GM12878 (cell line): ENCODE data around the gene IRGC. TPM values are rescaled to one million over a fixed set of nuclear protein-coding genes. Genes with fewer than 3 reads are reported as not detected.

ENCODE experiments used
- ATAC-seq: fragments of 200-7000 bp; cut with Tn5 transposase; 3 replicates; pipeline ENCODE4 v1.9.1; 2020; ENCODE audit warnings: mild to moderate bottlenecking, moderate library complexity
- BruUV-seq: library from RNA; stranded (reverse); fragments of 400-500 nt; replicated peaks from 2 replicates; lab custom pipeline; 2021; lab: Mats Ljungman, UMichigan
- CTCF ChIA-PET: fragments of 300-600 bp; sonication (Branson Sonifier 250); formaldehyde crosslinking; extraction: SDS; loops from one replicate; lab custom pipeline; 2021; ENCODE audit warnings: inconsistent platforms; lab: Yijun Ruan, JAX
- POLR2A ChIA-PET: fragments of 350-600 bp; formaldehyde crosslinking; extraction: SDS; loops from one replicate; lab custom pipeline; 2021; ENCODE audit warnings: inconsistent platforms; lab: Charles Lee
- RAD21 ChIA-PET: fragments of 300-600 bp; sonication (Branson Sonifier 250); formaldehyde crosslinking; loops from one replicate; lab custom pipeline; 2023; ENCODE audit warnings: antibody characterized with exemption; ENCODE audit not compliant: unreplicated experiment; lab: Charles Lee
- SMC1A ChIA-PET: fragments of 300-600 bp; sonication (Branson Sonifier 250); formaldehyde crosslinking; loops from one replicate; lab custom pipeline; 2023; ENCODE audit not compliant: unreplicated experiment, uncharacterized antibody; lab: Charles Lee
- DNase-seq: peaks from one replicate; pipeline ENCODE4 v3.0.0-alpha.2; 2011; ENCODE audit warnings: low read depth, low spot score
- FAIRE-seq: peaks from 3 replicates; lab custom pipeline; 2011; peaks lifted over from hg19 to GRCh38; lab: Jason Lieb, UNC
- H2AFZ ChIP-seq: 2 replicates; pipeline ENCODE4 v1.6.0; 2011; ENCODE audit warnings: low read depth, low read length, control low read depth; ENCODE audit not compliant: control insufficient read depth
- H3K27ac ChIP-seq: 2 replicates; pipeline ENCODE4 v1.5.1; 2011; ENCODE audit warnings: control low read depth; ENCODE audit not compliant: control insufficient read depth, insufficient read depth
- H3K27me3 ChIP-seq, 2 experiments: replicated peaks in 1 of 2; 2 replicates each; pipeline versions ENCODE4 v1.6.0 to v1.6.1; 2011; ENCODE audit warnings: low read length in 1 of 2; ENCODE audit not compliant: control insufficient read depth in 2 of 2, insufficient read depth in 2 of 2
- H3K36me3 ChIP-seq, 2 experiments: 2 replicates each; pipeline ENCODE4 v1.5.1; 2011; ENCODE audit warnings: low read length in 1 of 2; ENCODE audit not compliant: control insufficient read depth in 2 of 2, insufficient read depth in 2 of 2
- H3K4me1 ChIP-seq: 2 replicates; pipeline ENCODE4 v1.6.1; 2011; ENCODE audit warnings: mild to moderate bottlenecking, low read length, moderate library complexity, mixed read lengths; ENCODE audit not compliant: control insufficient read depth, insufficient read depth
- H3K4me2 ChIP-seq: 2 replicates; pipeline ENCODE4 v1.6.0; 2011; ENCODE audit warnings: control low read depth; ENCODE audit not compliant: control insufficient read depth, insufficient read depth
- H3K4me3 ChIP-seq: fragments of 200-600 bp; sonication (generic); 2 replicates; pipeline ENCODE4 v1.5.1; 2016
- H3K79me2 ChIP-seq: 2 replicates; pipeline ENCODE4 v1.6.0; 2011; ENCODE audit warnings: low read length; ENCODE audit not compliant: control insufficient read depth, insufficient read depth
- H3K9ac ChIP-seq: 2 replicates; pipeline ENCODE4 v1.8.0; 2011; ENCODE audit warnings: low read length, control low read depth, mixed read lengths; ENCODE audit not compliant: control insufficient read depth, insufficient read depth
- H3K9me3 ChIP-seq: replicated peaks from 3 replicates; pipeline ENCODE4 v1.5.1; 2011; ENCODE audit warnings: mild to moderate bottlenecking, low read length; ENCODE audit not compliant: control insufficient read depth, insufficient read depth
- H4K20me1 ChIP-seq: 2 replicates; pipeline ENCODE4 v1.6.0; 2011; ENCODE audit not compliant: control insufficient read depth, insufficient read depth
- CBFB ChIP-seq: IDR thresholded peaks from 2 replicates; pipeline ENCODE4 v1.6.1; 2016; ENCODE audit warnings: antibody characterized with exemption, low read depth
- CTCF ChIP-seq, 3 experiments: IDR thresholded peaks in 2 of 3; conservative IDR thresholded peaks in 1 of 3; 2 replicates each; pipeline ENCODE4 v1.5.1; 2011; ENCODE audit warnings: low read depth in 3 of 3, low read length in 3 of 3, mild to moderate bottlenecking in 3 of 3, control low read depth in 2 of 3, moderate library complexity in 2 of 3, inconsistent platforms in 1 of 3, mixed read lengths in 1 of 3; ENCODE audit not compliant: control insufficient read depth in 2 of 3, insufficient read depth in 1 of 3; ENCODE audit errors: extremely low read depth in 1 of 3
- ETV6 ChIP-seq, 2 experiments: fragments of 450-650 bp in 1 of 2; IDR thresholded peaks in 1 of 2; conservative IDR thresholded peaks in 1 of 2; 2 replicates each; pipeline ENCODE4 v1.6.1; 2014; ENCODE audit warnings: antibody characterized with exemption in 1 of 2, borderline replicate concordance in 1 of 2, low read depth in 1 of 2, mild to moderate bottlenecking in 1 of 2, moderate library complexity in 1 of 2
- HDAC2 ChIP-seq: fragments of 200-600 bp; sonication (generic); IDR thresholded peaks from 2 replicates; pipeline ENCODE4 v1.6.1; 2017
- IRF3 ChIP-seq: fragments of 450-650 bp; IDR thresholded peaks from 2 replicates; pipeline ENCODE4 v1.6.1; 2014; ENCODE audit warnings: mild to moderate bottlenecking
- JUNB ChIP-seq: IDR thresholded peaks from 2 replicates; pipeline ENCODE4 v1.6.1; 2016; ENCODE audit warnings: antibody characterized with exemption, mild to moderate bottlenecking
- KAT2A ChIP-seq: conservative IDR thresholded peaks from 2 replicates; pipeline ENCODE4 v1.6.1; 2011; ENCODE audit warnings: low read depth, low read length; ENCODE audit not compliant: control insufficient read depth
- NBN ChIP-seq: fragments of 450-650 bp; IDR thresholded peaks from 2 replicates; pipeline ENCODE4 v1.6.1; 2016
- POLR2AphosphoS2 ChIP-seq: IDR thresholded peaks from 2 replicates; pipeline ENCODE4 v1.6.1; 2011; ENCODE audit warnings: low read depth, mild to moderate bottlenecking, low read length, improper control_type of control experiment, moderate library complexity
- RAD21 ChIP-seq: IDR thresholded peaks from 2 replicates; pipeline ENCODE4 v1.6.1; 2011; ENCODE audit warnings: mild to moderate bottlenecking, low read depth, low read length, moderate library complexity; ENCODE audit not compliant: insufficient read depth
- RB1 ChIP-seq: fragments of 450-650 bp; formaldehyde crosslinking; IDR thresholded peaks from 2 replicates; pipeline ENCODE4 v1.6.1; 2017; ENCODE audit warnings: mild to moderate bottlenecking, borderline replicate concordance
- REST ChIP-seq: IDR thresholded peaks from 2 replicates; pipeline ENCODE4 v1.6.1; 2012; ENCODE audit warnings: mild to moderate bottlenecking, low read depth, low read length
- RUNX3 ChIP-seq: IDR thresholded peaks from 2 replicates; pipeline ENCODE4 v1.6.1; 2012; ENCODE audit warnings: low read length, inconsistent platforms
- SMAD5 ChIP-seq: IDR thresholded peaks from 2 replicates; pipeline ENCODE4 v1.6.1; 2016; ENCODE audit warnings: antibody characterized with exemption, low read depth
- SUPT20H ChIP-seq: IDR thresholded peaks from 2 replicates; pipeline ENCODE4 v1.6.1; 2011; ENCODE audit warnings: low read depth, mild to moderate bottlenecking, low read length, moderate library complexity, borderline replicate concordance; ENCODE audit not compliant: control insufficient read depth
- WRNIP1 ChIP-seq: IDR thresholded peaks from 2 replicates; pipeline ENCODE4 v1.6.1; 2011; ENCODE audit warnings: low read depth, low read length, improper control_type of control experiment, borderline replicate concordance
- ZBED1 ChIP-seq: IDR thresholded peaks from 2 replicates; pipeline ENCODE4 v1.6.1; 2016; ENCODE audit warnings: borderline replicate concordance
- ZSCAN29 ChIP-seq: fragments of 450-650 bp; IDR thresholded peaks from 2 replicates; pipeline ENCODE4 v1.6.1; 2017; ENCODE audit warnings: mild to moderate bottlenecking, moderate library complexity
- WGBS: methylation state at CpG from one replicate; pipeline ENCODE4 v1.1.6; 2016; ENCODE audit warnings: low lambda C conversion rate; ENCODE audit not compliant: insufficient replicate concordance, insufficient coverage; ENCODE audit errors: missing lambda C conversion rate; 5-methylcytosine and 5-hydroxymethylcytosine counted together
- in situ Hi-C: fragments of 300-500 bp; cut with MboI; formaldehyde crosslinking; loops from 9 replicates; pipeline ENCODE4 v1.14.3; 2018; ENCODE audit warnings: mixed read lengths
- intact Hi-C: fragments of 100-400 bp; cut with micrococcal nuclease; formaldehyde crosslinking; loops from one replicate; pipeline ENCODE4 v1.14.2; 2022; ENCODE audit not compliant: unreplicated experiment
- polyA plus RNA-seq, 11 experiments: library from polyadenylated mRNA; depleted of rRNA in 4 of 11; unstranded in 6 of 11; stranded (reverse) in 5 of 11; fragments of >200 nt; fragmentation: Nextera tagmentation in 4 of 11; fragmentation: Illumina TruSeq in 1 of 11; extraction: Ambion mirVana in 4 of 11; extraction: Trizol in 1 of 11; gene quantifications; 1 replicate in 1 of 11; 2 replicates in 10 of 11; pipeline versions ENCODE4 v1.2.1 to v1.2.3, GENCODE V29; 2011 to 2016; ENCODE audit warnings: inconsistent platforms in 2 of 11, missing spikeins in 2 of 11, low read depth in 1 of 11
- total RNA-seq, 4 experiments: library from RNA; depleted of rRNA in 3 of 4; stranded (reverse); fragments of >200 nt in 3 of 4; fragmentation: Illumina TruSeq in 1 of 4; extraction: Trizol in 1 of 4; gene quantifications; 2 replicates each; pipeline versions ENCODE4 v1.2.1 to v1.2.3, GENCODE V29; 2013 to 2021

Gene IRGC
- total and polyA plus RNA-seq, 10 of the 15 experiments (the other 5 are each of a cell fraction or from before 2014, with no cell fraction given) = 0.04 TPM; not detected in 9

- no peak for TF ChIP-seq IRF3
Measured at GRCh38 chr19:43707158-43707712, 8.6 kb upstream of the IRGC start (continued).

GRCh38 chr19:43708716-43709115 lies 7.2 kb upstream of the IRGC start:
- BruUV-seq = no TSS peak
- Histone ChIP-seq H3K27me3 (no peaks in the 10 kb centered on the region), H3K9me3 (peaks cover 5% of the 10 kb centered on the region; the same call in 1 of the 3 replicates), H3K4me2 (no peak overlapping the region), H4K20me1 (no peaks in the 10 kb centered on the region), H3K79me2 (no peaks in the 10 kb centered on the region), H3K4me1 (no peaks in the 10 kb centered on the region), H3K4me3 (no peak overlapping the region), H3K27ac (no peak overlapping the region), H3K36me3 (no peaks in the 10 kb centered on the region), H2AFZ (no peak overlapping the region), H3K9ac (no peak overlapping the region)
- CTCF ChIA-PET = interaction anchor here (1.4 to 1.7 kb wide), 2 partner anchors 37 to 40 kb away, joined by 3 to 6 read pairs; no protein-coding TSS in a partner anchor
- 30% methylated on average over 2 of the region's 2 CpGs for WGBS
- ATAC-seq (no peak), FAIRE-seq (no peak), DNase-seq (no peak)
- POLR2A ChIA-PET = no interaction called here
- RAD21 ChIA-PET = no interaction called here
- intact Hi-C loops (no loop called here), in situ Hi-C loops (no loop called here)
- SMC1A ChIA-PET = no interaction called here
- TF ChIP-seq RB1 = no peak
- TF ChIP-seq CBFB = no peak
- TF ChIP-seq SMAD5 = no peak
- no peak for TF ChIP-seq ETV6 (conservative IDR thresholded peaks at IDR 0.05 in 1 of 2, IDR thresholded peaks at IDR 0.05 in 1 of 2; ENCODE audit: borderline replicate concordance in 1 of 2, low read depth in 1 of 2)
- no peak for TF ChIP-seq ZSCAN29
- TF ChIP-seq REST = no peak
- TF ChIP-seq WRNIP1 = no peak
- TF ChIP-seq SUPT20H = no peak
- TF ChIP-seq POLR2AphosphoS2 = no peak
- TF ChIP-seq KAT2A = no peak
- no peak for TF ChIP-seq JUNB
- no peak for TF ChIP-seq RAD21
- no peak for TF ChIP-seq ZBED1
- TF ChIP-seq CTCF (IDR thresholded peaks at IDR 0.05 in 2 of 3, conservative IDR thresholded peaks at IDR 0.05 in 1 of 3; ENCODE audit: control insufficient read depth in 2 of 3, extremely low read depth in 1 of 3, insufficient read depth in 1 of 3, low read depth in 3 of 3, low read length in 3 of 3) = no peak
- TF ChIP-seq NBN = no peak
- TF ChIP-seq RUNX3 = no peak
- TF ChIP-seq HDAC2 = no peak
